NOMO-1 treated with DMSO at 0.1 percent for 48 hours (cell line): Measurements from ENCODE around the gene ENPEP.
"Not testable (repeated sequence)": the region's sequence is repeated elsewhere in the genome, so short reads cannot be mapped to it uniquely, and the experiment has no call there.

Experiments used
- DNase-seq: peaks from one replicate; lab custom pipeline; 2025; ENCODE audit not compliant: unreplicated experiment; lab: John Stamatoyannopoulos, UW

ENPEP gene, protein sequence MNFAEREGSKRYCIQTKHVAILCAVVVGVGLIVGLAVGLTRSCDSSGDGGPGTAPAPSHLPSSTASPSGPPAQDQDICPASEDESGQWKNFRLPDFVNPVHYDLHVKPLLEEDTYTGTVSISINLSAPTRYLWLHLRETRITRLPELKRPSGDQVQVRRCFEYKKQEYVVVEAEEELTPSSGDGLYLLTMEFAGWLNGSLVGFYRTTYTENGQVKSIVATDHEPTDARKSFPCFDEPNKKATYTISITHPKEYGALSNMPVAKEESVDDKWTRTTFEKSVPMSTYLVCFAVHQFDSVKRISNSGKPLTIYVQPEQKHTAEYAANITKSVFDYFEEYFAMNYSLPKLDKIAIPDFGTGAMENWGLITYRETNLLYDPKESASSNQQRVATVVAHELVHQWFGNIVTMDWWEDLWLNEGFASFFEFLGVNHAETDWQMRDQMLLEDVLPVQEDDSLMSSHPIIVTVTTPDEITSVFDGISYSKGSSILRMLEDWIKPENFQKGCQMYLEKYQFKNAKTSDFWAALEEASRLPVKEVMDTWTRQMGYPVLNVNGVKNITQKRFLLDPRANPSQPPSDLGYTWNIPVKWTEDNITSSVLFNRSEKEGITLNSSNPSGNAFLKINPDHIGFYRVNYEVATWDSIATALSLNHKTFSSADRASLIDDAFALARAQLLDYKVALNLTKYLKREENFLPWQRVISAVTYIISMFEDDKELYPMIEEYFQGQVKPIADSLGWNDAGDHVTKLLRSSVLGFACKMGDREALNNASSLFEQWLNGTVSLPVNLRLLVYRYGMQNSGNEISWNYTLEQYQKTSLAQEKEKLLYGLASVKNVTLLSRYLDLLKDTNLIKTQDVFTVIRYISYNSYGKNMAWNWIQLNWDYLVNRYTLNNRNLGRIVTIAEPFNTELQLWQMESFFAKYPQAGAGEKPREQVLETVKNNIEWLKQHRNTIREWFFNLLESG

DNA sequence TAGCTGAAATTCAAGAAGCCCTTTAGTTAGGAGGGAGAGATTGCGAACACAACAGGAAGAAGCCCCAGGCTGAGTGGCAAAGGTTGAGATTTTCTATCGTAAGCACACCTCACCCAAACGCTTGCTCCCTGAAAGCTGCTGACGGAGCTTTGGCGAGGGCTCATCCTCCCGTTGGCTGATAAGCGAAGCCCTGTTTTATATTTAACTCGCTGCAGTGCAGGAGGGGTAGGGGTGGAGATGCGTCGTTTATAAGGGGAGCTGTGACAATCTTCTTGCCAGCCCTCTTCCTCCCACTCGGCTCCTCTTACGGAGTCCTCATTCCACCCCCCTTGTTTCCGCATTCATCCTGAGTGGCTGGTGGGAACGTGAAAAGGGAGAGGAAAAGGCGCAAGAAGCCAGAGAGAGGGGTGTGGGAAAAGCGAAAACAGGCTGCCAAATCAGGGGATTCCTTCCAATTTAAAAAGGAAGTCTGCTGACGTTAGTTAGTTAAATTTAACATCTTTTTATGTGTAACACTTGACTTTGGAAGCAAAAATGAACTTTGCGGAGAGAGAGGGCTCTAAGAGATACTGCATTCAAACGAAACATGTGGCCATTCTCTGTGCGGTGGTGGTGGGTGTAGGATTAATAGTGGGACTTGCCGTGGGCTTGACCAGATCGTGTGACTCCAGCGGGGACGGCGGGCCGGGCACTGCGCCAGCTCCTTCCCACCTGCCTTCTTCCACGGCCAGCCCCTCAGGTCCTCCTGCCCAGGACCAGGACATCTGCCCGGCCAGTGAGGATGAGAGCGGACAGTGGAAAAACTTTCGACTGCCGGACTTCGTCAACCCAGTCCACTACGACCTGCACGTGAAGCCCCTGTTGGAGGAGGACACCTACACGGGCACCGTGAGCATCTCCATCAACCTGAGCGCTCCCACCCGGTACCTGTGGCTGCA, at the start of gene ENPEP:
TSS of gene ENPEP (plus strand) at position 275 of the 938 bp plus-strand sequence. CDS start at position 535, 260 bp downstream.
- no peak for DNase-seq

DNA sequence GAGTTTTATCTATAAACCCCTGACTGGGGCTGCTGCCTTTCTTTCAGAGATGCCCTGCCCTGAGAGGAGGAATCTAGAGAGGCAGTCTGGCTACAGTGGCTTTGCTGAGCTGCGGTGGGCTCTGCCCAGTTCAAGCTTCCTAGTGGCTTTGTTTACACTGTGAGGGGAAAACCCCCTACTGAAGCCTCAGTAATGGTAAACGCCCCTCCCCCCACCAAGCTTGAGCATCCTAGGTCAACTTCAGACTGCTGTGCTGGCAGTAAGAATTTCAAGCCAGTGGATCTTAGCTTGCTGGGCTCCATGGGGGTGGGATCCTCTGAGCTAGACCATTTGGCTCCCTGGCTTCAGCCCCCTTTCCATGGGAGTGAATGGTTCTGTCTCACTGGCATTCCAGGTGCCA, 44.1 kb upstream of the ENPEP start:
- DNase-seq: not testable (repeated sequence)

DNA sequence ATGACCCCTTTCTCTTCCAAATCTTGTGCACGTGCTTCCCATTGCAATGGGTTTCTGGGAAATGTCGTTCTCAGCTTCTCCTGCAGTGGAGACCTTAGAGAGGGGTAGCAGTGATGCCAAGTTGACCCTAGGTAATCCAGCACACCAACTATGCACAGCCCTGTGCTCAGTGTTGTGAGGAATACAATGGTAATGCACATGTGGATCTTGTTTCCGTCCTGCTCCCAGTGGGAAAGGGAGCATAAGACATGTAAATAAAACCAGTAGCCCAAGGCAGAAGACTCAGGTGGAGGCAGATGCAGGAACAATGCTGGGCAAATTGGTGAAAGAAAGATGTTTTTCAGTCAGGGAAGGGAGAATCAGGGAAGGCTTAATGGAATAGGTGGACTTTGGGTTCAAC, 38.7 kb upstream of the ENPEP start:
- not testable (repeated sequence) for DNase-seq

DNA sequence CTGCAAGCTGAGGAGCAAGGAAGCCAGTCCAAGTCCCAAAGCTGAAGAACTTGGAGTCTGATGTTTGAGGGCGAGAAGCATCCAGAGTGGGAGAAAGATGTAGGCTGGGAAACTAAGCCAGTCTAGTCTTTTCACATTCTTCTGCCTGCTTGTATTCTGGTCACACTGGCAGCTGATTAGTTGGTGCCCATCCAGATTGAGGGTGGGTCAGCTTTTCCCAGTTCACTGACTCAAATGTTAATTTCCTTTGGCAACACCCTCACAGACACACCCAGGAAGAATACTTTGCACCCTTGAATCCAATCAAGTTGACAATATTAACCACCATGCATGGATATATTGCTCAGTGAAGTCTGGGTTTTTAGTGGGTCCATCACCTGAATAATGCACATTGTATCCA, 36.7 kb upstream of the ENPEP start:
- not testable (repeated sequence) for DNase-seq

DNA sequence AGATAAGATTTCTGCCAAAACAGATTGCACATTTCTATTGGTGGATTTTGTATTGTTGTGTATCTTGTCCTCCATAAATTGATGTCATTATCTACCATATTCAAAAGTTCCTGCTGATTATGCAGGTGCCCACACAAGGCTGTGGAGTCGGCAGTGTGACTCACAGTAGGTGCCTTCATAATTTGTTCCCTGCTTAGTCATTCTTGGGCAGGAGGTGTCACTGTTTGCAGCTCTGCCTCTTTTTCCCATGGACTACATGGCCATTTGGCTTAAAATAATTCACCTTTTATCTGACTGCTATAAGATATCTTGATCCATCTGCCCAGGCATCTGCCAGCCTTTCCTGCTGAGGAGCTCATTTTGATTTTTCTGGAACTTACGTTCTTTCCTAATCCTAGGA, 33.6 kb upstream of the ENPEP start:
- DNase-seq: no peak

DNA sequence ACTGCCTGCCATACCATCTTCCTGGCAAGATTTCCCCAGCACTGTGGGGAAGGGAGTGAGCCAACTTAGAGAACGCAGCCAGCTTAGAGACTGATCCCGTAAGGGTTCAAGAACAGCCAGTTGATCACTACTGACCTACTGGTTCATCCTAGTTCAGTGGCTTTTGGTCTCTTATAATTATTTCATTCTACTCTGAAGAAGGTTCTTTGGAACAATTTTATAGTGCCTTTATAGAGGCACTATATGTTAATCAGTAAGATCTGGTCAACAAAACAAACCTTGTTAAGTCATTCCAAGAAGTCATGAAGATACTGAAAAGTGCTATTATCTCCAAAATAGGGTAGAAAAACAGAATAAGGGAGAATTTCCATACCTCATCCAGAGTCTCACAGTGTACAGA, 33.2 kb upstream of the ENPEP start:
- no peak for DNase-seq

DNA sequence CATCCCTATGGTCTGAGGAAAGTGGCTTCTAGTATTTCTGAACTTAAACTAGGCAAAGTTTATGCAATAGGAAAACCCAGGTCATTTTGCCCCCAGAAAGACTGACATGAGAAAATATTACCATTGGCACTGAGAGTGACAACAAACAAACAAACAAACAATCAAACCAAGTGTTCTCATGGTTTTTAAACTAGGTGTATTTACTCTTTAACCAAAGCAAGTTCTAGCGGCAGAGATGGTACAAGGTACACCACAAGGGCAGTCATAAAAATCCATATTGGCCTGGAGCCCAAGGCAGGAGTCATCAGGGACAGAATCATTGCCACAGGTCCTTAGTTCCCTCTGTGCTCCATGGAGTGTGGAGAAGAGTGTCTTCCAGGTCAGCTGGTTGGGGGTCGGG, 26.0 kb upstream of the ENPEP start:
- DNase-seq: no peak

DNA sequence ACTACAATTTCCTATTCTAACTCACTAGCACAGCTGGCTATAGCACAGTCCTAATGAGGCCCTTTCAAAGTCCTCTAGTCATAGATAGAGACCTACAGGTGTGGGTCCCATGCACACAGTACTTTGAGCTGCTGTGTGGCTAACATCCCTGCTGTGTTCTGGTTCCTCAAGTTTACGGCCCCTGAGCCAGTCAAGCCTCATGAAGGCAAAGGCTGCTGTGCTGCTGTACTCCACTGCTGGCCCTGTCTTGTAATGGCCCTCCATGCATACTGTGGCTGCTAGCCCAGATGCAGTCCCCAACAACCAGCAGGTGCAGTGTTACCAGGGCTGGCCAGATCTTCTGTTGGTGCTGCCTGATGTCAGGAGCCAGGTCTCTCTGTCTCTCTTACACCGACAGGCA, 23.4 kb upstream of the ENPEP start:
- no peak for DNase-seq

DNA sequence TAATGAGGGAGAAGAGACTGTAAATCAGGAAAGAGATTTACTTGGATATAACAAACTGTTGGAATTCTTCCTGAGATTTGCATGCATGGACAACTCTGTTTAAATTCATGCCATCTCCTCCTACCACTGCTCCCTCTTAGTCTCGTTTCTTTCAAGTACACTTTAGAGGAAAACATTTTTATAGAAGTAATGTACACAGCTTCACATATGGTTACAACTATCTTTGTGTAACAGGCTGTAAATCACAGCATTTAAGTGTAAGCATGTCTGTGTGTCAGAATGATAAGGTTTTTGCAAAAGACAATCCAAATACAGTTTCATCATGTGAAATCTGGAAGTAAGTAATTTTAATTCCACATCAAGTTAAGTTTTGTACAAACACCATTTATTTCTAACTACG, 21.5 kb upstream of the ENPEP start:
- DNase-seq: no peak

DNA sequence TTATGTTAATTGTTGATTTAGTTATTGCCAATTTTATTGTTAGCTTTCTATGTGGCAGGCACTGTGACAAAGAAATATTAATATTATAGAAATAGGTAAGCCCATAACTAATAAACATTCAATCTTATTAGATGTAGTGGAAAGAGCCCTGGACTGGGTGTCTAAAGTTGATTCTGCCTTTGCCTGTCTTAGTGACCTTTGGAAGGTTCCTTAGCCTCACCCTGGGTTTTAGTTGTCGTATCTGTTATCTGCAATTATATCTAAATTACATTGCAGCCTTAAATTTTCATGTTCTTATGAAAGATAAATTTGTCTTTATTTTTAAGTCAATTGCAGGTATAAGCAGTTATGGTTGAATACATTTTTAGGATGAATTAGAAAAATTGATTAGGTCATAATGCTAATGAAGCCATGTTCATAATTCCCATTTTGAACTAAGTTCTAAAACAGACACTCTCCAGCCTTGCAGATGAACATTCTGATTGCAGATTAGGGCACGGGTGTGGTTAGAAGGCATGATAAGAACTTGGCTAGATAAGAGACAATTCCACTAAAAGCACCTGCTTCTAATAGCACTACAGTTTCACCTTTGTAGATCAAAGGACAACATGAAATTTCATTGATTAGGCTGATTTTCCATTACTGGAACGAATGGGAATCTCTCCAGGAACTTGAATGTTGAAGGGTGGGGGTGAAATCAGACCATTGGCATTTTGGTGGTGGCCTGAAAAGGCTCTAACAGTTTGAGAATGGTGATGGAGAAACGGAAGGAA, 17.3 kb upstream of the ENPEP start:
- DNase-seq: no peak

DNA sequence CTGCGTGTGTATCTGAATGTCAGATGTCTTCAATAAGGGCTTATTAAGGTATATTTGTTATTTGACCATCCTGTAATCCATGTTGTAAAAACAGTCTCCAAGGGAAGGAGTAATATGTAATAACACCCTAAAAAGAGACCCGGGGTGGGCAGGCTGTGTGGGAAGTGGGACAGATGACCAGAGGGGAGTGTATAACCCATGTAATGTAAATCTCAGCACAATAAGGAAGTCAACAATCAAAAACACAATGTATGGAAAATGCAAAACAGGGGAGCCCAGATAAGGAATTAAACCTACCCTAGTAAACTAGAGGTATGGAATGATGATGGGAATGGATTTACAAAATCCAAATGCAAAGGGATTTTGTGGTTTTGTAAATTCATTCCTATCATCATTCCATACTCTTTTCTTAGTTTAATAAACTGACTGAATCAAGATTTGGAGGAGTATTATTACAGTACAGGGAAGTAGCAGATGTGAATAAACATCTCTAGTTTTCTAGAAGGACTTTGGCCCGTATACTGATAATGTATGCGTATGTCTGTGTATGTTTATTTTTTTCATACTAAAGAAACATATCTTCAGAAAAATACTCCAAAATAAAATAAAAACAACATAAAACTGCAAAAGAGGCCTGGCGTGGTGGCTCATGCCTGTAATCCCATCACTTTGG, 15.7 kb upstream of the ENPEP start:
- DNase-seq: no peak

DNA sequence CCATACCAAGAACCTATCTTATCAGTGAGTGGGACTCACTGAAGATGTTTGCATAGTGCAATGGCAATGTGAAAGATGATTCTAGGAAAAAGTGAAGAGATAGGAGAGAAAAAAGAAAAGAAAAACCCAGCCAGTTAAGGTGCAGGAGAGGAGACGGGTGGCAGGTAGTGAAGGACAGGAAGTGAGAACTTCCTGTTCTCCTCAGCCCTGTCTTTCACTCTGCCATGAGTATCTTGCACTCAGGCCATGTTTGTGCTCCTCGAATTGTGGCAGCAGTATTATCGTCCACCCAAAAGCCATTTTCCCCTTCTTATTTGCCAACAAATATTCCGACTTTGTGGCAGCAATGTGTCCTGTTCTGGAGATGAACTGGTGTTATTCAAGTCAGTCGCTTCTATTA, 8.6 kb upstream of the ENPEP start:
- no peak for DNase-seq

DNA sequence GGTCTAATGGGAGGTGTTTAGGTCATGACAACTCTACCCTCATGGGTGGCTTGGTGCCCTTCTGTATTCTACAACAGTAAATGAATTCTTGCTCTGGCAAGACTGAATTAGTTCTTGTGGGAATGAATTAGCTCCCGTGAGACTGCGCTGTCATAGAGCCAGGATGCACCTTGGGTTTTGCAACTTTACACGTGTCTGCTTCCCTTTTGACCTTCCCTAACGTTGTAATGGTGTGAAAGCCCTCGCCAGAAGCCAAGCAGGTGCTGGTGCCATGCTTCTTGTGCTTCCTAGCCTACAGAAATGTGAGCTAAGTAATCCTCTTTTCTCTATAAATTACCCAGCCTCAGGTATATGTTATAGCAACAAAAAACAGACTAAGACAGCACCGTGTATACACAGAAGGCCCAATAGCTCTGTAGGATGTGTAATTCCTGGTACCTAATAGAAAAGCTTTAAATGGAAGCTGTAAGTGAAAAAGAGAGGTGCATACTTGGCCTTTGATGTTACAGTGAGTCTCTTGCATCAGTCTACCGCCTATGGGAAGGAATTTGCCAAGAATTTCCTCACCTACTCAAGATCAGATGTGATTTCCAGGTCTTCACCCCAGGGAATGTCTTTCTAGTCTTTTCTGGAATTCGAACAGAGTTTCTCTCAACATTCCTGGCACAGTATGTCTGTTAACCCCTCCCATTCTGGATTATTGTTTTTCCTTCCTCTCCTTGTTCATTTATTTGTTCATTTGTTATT, 3.2 kb upstream of the ENPEP start:
- no peak for DNase-seq

DNA sequence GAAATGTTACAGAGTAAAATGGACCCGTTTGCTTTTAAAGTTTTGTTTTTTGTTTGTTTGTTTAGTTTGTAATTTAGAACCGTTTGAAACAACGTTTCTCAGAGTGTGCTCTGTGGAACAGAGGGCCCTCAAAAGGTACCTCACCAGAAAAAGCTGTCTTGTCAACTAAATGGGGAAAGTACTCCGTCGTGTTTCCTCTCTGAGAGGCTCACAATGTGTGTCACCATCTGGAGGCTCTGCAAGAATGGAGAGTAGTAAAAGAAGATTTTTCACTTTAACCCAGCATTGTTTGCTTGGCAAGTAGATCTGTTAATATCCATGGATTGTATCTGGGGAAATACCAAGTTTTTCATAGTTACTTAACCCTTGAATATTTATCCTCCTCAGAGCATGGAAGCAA, 1.5 kb upstream of the ENPEP start:
- DNase-seq: no peak

DNA sequence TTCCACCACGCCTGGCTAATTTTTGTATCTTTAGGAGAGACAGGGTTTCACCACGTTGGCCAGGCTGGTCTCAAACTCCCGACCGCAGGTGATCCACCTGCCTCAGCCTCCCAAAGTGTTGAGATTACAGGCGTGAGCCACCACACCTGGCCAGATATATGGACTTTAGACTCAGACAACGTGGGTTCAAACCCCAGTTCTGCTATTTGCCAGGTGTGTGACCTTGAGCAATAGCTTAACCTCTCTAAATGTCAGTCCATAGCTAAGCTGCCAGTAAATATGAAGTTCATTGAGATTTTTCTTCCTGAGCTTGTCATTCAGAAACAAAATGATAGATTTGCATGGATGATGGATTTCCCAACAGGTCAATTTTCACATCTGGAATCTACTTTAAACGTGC, 875 bp upstream of the ENPEP start:
- not testable (repeated sequence) for DNase-seq

DNA sequence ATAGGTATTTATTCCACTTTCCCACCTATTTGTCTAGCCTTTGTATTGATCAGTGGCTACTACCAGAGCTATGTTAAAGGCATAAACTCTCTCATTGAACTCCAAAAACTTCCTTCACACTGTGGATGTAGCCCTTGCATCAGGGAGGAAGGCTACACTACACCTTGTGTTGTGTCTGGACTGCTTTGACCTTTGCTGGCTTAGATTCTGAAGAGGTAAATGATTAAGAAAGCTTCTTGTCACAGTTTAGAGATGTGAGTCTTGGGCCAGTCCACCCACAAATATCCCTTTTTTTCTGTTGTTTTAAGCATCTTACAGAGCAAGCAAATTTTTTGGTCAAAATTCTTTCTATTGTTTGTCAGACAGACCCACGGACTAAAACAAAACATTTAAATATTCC, 1.9 kb downstream of the ENPEP start:
- DNase-seq: no peak

DNA sequence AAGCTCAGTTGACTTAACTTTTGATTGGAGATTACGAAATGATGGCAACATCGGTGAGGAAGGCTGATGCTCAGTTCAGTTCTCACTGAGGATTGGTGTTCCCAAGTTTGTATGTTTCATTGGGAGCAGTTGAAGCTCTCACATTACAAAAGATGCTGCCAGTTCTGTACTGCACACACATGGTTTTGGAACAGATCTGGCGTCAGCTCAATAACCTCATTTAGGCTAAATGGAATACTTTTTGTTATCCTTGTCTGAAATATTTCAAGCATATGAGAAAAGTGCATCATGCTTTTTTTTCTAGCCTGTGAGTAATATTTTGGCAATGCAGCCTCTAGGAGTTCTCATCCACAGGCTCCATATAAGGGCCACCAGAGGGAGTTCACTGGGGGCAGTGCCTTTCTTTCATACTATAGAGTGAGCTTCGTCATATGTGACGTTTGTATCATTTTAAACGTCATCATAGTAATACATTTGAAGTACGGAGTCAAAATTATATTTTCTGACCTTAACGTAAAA, 4.1 kb downstream of the ENPEP start:
- DNase-seq: no peak

DNA sequence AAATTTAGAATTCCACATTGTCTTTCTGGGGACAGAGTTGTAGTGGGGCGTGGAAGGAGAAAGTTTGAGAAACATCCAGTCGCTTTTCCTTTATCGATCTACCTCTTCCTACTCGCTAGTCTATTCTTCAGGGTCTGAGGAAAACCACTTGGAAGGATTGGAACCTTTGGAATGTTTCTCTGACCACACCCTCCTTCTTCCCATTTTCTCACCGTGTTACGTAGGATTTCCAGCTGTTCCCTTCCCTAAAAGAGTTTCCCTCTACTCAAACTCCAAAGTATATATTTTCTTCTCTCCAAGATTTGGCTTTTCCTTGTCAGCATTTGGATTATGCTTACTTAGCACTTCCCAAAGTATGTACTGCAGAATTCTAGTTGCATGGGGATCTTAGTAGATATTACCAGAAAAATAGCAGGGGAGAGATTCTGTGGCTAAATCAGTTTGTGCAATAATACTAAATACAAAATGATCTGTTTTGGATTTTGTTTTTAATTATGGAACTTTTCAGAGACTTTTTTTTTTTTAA, 4.9 kb downstream of the ENPEP start:
- no peak for DNase-seq
